ENCODE results near the gene MARK3. TPM values are rescaled to one million over a fixed set of nuclear protein-coding genes. Genes with fewer than 3 reads are reported as not detected.

Gene MARK3
- polyA plus RNA-seq, 1 donor (not counting 4 experiments of a cell fraction or from before 2014, with no cell fraction given), result 133 TPM

GRCh38 chr14:103340480-103341212 lies 44.6 kb upstream of the MARK3 start:
- peaks cover 37% of the 10 kb centered on the region for H3K79me2 ChIP-seq (ENCODE audit: control insufficient read depth, insufficient read depth, low read length)
- no peak overlapping the region for H3K9ac ChIP-seq (ENCODE audit: control insufficient read depth, extremely low read depth, insufficient read depth, low read length)
- peaks cover 4% of the 10 kb centered on the region for H3K4me1 ChIP-seq (ENCODE audit: control insufficient read depth, extremely low read depth, insufficient read depth, low read length)
- H3K9me3 ChIP-seq (ENCODE audit: control insufficient read depth, low read depth, low read length), result no peaks in the 10 kb centered on the region
- FAIRE-seq (no peak), DNase-seq (ENCODE audit: low read depth, low spot score) (no peak)
- H3K27me3 ChIP-seq (ENCODE audit: control insufficient read depth, extremely low read depth, insufficient read depth, low read length), result no peaks in the 10 kb centered on the region
- TF ChIP-seq EZH2 (IDR thresholded peaks at IDR 0.05; ENCODE audit: low read length), result no peak
- TF ChIP-seq CTCF (optimal IDR thresholded peaks at IDR 0.05 in 1 of 3, IDR thresholded peaks at IDR 0.05 in 1 of 3, conservative IDR thresholded peaks at IDR 0.05 in 1 of 3; ENCODE audit: extremely low read depth in 1 of 3, insufficient read depth in 2 of 3, low read length in 3 of 3), result no peak
- H4K20me1 ChIP-seq (ENCODE audit: control insufficient read depth, extremely low read depth, insufficient read depth, low read length), result peaks cover 19% of the 10 kb centered on the region
- H3K4me2 ChIP-seq (ENCODE audit: control insufficient read depth, extremely low read depth, insufficient read depth, low read depth, low read length), result no peak overlapping the region
- H3K36me3 ChIP-seq (ENCODE audit: control insufficient read depth in 2 of 2, extremely low read depth in 1 of 2, insufficient read depth in 2 of 2, low read length in 2 of 2), result peaks cover 46 to 71% of the 10 kb centered on the region in 2 experiments
- H3K4me3 ChIP-seq (ENCODE audit: control insufficient read depth in 2 of 3, extremely low read depth in 1 of 3, insufficient read depth in 2 of 3, low read depth in 1 of 3, low read length in 3 of 3), result no peak overlapping the region
- no peak overlapping the region for H2AFZ ChIP-seq (ENCODE audit: control insufficient read depth, low read length)
- H3K9me1 ChIP-seq (ENCODE audit: control insufficient read depth, extremely low read depth, insufficient read depth, low read length), result no peaks in the 10 kb centered on the region
- H3K27ac ChIP-seq (ENCODE audit: control insufficient read depth, insufficient read depth, low read length), result no peak overlapping the region
- dilution Hi-C loops (cut with MboI; ENCODE audit: extremely low pct_ligation_motif_present, low sequenced_read_pairs), result no loop called here

- Histone ChIP-seq H3K79me2 (ENCODE audit: control insufficient read depth, insufficient read depth, low read length) (peaks cover 29% of the 10 kb centered on the region), H3K27me3 (ENCODE audit: control insufficient read depth, extremely low read depth, insufficient read depth, low read length) (no peaks in the 10 kb centered on the region), H3K27ac (ENCODE audit: control insufficient read depth, insufficient read depth, low read length) (no peak overlapping the region), H2AFZ (ENCODE audit: control insufficient read depth, low read length) (no peak overlapping the region), H3K9ac (ENCODE audit: control insufficient read depth, extremely low read depth, insufficient read depth, low read length) (no peak overlapping the region), H4K20me1 (ENCODE audit: control insufficient read depth, extremely low read depth, insufficient read depth, low read length) (peaks cover 17% of the 10 kb centered on the region), H3K4me3 (ENCODE audit: control insufficient read depth in 2 of 3, extremely low read depth in 1 of 3, insufficient read depth in 2 of 3, low read depth in 1 of 3, low read length in 3 of 3) (no peak overlapping the region), H3K9me1 (ENCODE audit: control insufficient read depth, extremely low read depth, insufficient read depth, low read length) (no peaks in the 10 kb centered on the region), H3K9me3 (ENCODE audit: control insufficient read depth, low read depth, low read length) (no peaks in the 10 kb centered on the region), H3K36me3 (ENCODE audit: control insufficient read depth in 2 of 2, extremely low read depth in 1 of 2, insufficient read depth in 2 of 2, low read length in 2 of 2) (peaks cover 39 to 62% of the 10 kb centered on the region in 2 experiments), H3K4me1 (ENCODE audit: control insufficient read depth, extremely low read depth, insufficient read depth, low read length) (no peaks in the 10 kb centered on the region), H3K4me2 (ENCODE audit: control insufficient read depth, extremely low read depth, insufficient read depth, low read depth, low read length) (no peak overlapping the region)
- no peak for FAIRE-seq
- DNase-seq (ENCODE audit: low read depth, low spot score), result no peak
- no peak for TF ChIP-seq EZH2 (IDR thresholded peaks at IDR 0.05; ENCODE audit: low read length)
- TF ChIP-seq CTCF (optimal IDR thresholded peaks at IDR 0.05 in 1 of 3, IDR thresholded peaks at IDR 0.05 in 1 of 3, conservative IDR thresholded peaks at IDR 0.05 in 1 of 3; ENCODE audit: extremely low read depth in 1 of 3, insufficient read depth in 2 of 3, low read length in 3 of 3), result no peak
- dilution Hi-C loops (cut with MboI; ENCODE audit: extremely low pct_ligation_motif_present, low sequenced_read_pairs), result no loop called here
Measured at GRCh38 chr14:103341250-103342129, 43.7 kb upstream of the MARK3 start.
